GM23248 (cell line): ENCODE results near the gene TIMP3.

Source experiments
- EZH2 ChIP-seq: fragments of 200-600 bp; sonication (generic); IDR thresholded peaks from 2 replicates; pipeline ENCODE4 v1.6.1; 2018; ENCODE audit warnings: antibody characterized with exemption, mild to moderate bottlenecking; ENCODE audit not compliant: insufficient read depth, poor library complexity, severe bottlenecking
- EZH2phosphoT487 ChIP-seq: fragments of 200-600 bp; sonication (generic); IDR thresholded peaks from 2 replicates; pipeline ENCODE4 v1.6.1; 2018; ENCODE audit warnings: antibody characterized with exemption, moderate library complexity, mild to moderate bottlenecking, low read depth; ENCODE audit not compliant: insufficient read depth

- TF ChIP-seq EZH2 (no peak), EZH2phosphoT487 (no peak)
These were observed 35.0 kb downstream of the TIMP3 start for GRCh38 chr22:32836280-32837123.
